CD4-positive, alpha-beta T cell treated with Interleukin-12 subunit alpha and Interleukin-12 subunit beta, for 1 hour (primary cell): ENCODE data around the gene B3GNT8.

ENCODE experiments used
- DNase-seq: peaks from one replicate; pipeline ENCODE4 v3.0.0-alpha.2; 2020

B3GNT8 gene, protein sequence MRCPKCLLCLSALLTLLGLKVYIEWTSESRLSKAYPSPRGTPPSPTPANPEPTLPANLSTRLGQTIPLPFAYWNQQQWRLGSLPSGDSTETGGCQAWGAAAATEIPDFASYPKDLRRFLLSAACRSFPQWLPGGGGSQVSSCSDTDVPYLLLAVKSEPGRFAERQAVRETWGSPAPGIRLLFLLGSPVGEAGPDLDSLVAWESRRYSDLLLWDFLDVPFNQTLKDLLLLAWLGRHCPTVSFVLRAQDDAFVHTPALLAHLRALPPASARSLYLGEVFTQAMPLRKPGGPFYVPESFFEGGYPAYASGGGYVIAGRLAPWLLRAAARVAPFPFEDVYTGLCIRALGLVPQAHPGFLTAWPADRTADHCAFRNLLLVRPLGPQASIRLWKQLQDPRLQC

DNA sequence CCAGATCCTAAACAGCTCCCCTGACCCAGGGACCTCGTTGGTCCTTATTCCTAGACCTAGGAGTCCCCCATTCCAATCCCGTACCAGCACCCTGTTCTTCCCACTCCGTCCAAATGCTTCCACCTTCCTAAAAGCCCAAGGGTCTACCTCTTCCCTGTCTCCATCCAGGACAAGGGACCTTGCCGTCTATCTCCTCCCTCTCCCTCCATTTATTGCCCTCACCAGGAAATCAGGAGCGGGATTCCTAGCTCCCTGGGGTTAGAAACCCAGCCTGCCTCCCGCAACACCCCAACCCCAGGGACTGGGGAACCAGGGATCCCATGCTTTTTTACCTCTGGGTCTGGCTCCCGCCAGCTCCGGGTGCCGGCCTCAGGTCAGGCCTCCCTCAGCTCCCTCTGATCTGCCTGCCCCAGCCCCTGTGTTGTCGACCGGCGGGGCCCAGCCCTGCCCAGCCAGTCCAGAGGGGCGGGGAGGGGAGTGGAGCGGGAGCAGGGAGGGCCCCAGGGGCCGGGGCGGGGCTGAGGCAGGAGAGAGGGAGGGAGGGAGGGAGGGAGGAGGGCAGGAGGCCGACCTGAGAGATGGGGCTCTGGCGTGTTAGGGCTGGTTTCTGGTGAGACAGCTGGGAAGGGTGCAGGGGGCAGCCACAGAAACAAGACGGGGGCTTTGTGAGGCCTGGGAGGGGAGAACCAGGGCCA is at the start of gene B3GNT8:
Gene B3GNT8 (minus strand): TSS at position 423 of the 695 bp plus-strand sequence. CDS start 596 bp downstream, outside the sequence.
- peak; percentile 48 for DNase-seq

DNA sequence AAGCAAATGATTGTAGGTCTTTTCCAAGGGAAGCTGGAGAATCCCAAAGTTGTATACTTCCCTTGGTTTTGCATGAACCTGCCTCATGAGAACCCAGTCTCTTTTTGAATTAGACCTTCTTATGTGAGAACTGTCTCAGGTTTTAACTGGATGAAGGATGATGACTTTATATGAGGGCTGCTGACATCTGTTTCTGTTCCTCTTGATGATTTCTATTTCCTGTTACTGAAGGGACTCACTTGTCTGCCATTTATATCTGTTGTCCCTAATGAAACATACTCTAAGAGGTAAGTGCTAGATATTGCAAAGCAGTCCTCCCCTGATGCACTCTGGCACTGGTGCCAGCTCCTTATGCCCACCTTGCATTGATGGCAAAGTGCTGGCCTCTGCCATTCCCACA is 49.4 kb upstream of the B3GNT8 start:
- no peak for DNase-seq

DNA sequence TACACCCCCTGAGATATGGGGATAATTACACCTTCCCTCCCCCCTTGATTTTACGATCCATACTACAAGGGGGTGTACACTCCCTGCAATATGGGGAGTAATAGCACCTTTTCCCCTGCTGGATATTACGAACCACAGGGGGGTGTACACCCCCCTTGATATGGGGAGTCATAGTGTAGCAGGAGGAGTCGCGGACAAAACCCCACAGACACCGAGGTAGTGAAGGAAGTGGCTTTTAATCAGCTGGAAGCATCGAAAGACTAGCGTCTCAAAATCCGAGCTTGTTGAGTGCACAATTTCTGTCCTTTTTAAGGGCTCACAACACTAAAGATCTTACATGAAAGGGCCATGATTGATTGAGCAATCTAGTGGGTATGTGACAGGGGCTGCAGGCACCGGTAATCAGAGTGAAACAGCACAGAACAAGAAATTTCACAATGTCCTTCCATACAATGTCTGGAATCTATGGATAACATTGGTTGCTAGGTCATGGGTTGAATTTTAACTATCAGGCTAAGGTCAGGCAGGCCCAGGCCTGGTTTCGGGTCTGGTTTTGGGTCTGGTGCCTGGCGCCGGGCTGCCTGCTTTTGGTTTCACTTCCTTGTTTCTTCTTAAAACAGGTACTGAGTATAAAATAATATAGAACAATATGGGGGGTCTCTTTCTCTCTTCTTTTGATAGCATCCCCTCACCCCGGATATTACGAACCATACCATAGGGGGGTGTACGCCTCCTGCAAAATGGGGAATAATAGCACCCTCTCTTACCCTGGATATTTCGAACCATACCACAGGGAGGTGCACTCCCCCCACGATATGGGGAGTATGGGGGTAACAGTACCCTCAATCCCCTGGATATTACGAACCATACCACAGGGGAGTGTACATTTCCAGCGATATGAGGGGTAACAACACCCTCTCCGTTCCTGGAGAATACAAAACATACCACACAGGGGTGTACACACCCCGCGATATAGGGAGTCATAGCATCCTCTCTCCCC is 36.4 kb upstream of the B3GNT8 start:
- DNase-seq = peak; percentile 27

DNA sequence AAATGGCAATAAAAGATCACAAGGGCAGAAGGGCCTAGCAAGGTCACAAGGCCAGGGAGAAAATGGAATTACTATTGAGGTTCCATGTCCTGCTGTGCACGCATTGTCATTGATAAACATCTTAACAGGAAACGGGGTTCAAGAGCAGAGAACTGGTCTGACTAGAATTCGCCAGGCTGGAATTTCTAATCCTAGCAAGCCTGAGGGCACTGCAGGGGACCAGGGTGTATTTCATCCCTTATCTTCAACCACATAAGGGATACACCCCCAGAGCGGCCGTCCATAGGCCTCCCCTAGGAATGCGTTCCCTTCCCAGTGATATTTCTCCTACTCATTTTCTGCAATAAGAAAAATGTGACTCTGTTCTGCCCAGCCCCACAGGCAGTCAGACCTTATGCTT is 35.3 kb upstream of the B3GNT8 start:
- DNase-seq = no peak

DNA sequence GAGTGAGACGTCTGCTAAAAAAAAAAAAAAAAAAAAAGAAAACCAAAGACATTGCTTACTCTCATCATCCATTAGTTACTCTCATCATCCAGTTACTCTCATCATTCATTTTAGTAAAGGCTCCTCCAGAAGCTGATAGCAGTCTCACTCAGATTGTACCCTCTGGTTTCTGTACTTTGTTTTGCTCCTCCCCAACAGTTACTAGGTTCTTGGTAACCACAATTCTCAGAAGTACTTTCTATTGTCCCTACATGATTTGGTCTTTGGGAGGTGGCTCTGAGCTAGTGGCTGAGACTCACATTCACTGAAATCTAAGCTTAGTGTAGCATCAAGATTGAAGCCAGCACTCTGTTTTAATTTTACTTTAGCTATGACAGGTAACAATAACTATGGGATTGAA is 30.1 kb upstream of the B3GNT8 start:
- DNase-seq = peak; percentile 42

DNA sequence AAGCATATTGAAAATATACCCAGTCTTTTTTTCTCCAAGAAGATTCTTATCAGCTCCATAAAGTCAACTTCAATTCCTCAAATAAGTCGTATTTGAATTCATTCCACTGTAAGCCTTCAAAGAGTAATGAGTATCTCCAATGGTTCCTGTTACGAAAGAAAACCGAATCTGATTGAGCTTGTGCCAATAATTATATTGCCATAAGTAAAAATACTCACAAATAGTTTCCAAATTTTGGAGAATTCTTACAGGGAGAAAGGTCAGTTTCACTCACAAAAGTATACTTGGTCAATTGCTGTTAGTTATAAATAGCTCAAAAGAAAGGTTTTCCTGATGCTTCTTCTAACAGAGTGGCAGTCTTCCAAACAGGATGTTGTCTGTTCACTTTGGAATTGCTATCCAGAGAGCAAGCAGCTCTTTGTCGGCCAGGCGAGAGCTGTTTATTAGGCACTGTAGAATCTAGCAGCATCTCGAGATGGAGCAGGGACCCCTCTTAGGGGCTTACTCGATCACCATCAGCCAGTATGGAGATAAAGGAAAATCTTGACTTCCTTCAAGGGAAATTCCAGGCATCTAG is 29.3 kb upstream of the B3GNT8 start:
- no peak for DNase-seq

DNA sequence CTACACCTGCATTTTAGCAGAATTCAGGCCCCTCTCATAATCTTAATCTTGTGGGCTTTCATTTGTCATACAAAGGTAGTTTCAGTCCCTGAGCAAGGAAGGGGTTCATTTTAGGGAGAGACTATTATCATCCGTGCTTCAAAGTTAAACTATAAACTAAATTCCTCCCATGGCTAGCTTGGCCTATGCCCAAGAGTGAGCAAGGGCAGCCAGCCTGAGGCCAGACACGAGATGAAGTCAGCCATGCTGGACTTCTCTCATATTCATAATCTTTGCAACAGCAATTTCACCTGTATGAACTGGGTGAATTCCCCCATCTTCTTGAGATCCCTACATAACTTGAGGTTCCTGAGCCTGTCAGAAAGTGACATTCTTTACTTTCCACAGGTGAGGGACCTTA is 28.8 kb upstream of the B3GNT8 start:
- DNase-seq = no peak

DNA sequence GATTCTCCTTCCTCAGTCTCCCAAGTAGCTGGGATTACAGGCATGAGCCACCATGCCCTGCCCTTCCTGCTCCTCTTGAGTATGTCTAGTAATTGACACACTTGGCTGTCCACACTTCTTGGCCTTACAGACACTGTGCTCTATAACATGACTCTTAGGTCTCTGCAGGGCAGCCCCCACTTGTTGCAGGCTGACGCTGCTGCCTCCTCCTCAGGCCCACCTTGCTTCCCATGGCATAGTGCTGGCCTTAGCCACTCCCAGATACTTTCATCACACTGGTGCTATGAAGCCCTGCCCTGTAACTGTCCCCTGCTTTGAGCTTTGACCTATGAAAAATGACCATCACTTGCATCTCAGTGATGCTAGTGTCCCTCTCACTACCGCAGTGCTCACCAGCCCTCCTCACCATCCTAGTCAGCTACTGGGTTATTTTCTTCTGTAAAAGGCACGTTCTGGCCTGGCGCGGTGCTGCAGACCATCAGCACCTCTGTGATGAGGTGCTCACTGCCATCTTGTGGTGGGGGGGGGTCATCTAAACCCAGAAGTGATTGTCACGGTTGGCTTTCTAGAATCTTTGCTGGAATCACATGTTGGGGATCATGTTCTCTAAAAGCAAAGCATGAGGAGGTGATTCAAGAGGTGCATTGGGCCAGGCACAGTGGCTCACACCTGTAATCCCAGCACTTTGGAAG is 25.6 kb upstream of the B3GNT8 start:
- no peak for DNase-seq

DNA sequence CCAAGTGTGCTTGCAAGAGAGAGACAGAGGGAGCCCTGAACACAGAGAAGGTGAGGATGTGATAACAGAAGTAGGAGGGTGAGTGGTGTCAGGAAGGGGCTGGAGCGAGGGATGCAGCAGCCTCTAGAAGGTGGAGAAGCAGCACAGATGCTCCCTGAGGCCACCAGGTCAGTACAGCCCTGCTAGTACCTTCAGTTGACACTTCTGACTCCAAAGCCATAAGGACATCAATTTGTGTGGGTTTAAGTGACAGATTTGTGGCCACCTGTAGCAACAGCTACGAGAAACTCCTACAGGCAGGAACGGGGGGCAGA is 22.6 kb upstream of the B3GNT8 start:
- no peak for DNase-seq

DNA sequence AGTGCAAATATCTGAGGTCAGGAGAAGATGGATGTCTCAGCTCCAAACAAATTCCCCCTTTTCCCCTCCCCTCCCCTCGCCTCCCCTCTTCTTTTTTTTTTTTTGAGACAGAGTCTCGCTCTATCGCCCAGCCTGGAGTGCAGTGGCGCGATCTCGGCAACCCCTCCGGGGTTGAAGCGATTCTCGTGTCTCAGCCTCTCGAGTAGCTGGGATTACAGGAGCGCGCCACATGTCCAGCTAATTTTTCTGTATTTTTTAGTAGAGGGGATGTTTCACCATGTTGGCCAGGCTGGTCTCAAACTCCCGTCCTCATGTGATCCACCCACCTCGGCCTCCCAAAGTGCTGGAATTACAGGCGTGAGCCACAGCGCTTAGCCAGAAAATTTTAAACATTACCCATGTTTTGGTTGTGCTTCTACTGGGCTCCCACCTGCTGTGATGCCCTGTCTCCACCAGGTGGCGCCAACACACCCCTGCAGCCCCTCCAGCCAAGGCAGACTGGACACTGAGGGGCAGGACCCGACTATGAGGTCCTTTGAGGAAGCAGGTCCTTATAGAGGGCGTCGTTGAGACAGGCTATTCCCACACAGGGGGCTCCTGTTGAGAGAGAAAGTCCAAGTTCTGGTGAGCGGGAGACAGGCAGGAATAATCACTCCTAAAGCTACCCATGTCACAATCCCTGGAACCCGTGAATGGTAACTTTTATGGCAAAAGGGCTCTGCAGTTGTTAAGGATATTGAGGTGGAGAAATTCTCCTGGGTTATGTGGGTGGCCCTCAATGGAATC is 22.1 kb upstream of the B3GNT8 start:
- peak; percentile 75 for DNase-seq

DNA sequence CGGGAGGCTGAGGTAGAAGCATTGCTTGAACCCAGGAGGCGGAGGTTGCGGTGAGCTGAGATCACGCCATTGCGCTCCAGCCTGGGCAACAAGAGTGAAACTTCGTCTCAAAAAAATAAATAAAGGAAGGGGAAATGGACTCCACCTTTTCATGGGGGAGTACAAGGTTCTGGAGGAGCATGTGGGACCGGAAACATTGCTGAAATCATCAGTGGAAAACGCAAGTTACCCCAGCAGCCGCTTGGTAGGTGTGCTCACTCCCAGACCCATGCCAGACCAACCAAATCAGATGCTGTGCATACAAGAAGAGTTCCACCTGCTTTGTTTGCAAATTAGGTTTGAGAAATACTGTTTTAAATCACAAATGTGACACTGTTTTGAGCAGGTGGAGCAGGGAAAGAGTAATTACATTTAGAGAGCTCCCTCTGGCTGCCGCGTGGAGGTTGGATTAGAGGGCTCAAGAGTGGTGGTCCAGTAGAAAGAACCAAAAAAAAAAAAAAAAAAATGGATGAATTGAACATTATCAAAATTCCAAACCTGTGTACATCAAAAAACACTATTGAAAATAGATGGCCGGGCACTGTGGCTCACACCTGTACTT is 20.7 kb upstream of the B3GNT8 start:
- no peak for DNase-seq

DNA sequence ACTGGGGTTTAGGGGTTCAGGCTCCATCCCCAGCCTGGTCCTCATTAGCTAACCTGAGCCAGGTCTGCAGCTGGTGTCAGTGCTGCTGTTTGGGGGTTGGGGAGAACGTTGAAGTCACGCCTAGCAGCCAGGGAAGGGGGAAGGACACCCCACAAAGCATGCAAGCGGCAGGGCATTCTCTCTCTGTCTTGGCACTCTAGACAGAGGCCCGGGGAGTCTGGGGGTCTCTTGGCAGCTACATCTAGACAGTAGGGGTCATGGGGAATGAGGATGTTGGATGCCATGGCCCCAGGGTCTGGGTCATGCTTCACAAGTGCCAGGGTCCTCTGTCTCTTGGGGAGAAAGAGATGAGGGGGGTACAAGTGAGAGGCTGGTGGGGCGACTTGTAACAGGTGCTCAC is 18.4 kb upstream of the B3GNT8 start:
- no peak for DNase-seq

DNA sequence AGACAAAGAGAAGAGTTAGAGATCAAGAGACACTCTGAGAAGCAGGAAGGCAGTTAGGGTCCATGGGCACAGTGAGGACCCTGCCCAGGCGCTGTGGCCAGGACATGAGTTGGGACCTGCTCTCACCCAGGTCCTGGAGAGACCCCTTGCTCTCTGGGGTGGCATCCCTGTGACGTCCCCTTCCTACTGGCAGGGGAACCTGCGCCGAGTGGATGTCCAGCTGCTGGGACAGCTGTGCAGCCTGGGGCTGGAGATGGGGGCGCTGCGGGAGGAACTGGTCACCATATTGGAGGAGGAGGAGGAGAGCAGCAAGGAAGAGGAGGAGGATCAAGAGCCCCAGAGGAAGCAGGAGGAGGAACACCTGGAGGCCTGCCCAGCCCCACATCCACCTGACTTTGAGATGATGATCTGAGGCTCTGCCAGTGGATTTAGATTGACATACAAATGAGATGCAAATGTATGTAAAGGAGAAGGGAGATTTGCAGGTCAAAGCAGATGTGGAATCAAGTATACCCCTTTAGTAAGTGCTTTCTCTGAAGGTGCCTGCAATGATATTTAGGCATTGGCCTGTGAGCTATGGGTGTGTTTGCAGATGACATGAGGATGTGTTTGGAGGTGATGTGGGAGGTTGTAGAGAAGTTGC is 16.8 kb upstream of the B3GNT8 start:
- DNase-seq = no peak

DNA sequence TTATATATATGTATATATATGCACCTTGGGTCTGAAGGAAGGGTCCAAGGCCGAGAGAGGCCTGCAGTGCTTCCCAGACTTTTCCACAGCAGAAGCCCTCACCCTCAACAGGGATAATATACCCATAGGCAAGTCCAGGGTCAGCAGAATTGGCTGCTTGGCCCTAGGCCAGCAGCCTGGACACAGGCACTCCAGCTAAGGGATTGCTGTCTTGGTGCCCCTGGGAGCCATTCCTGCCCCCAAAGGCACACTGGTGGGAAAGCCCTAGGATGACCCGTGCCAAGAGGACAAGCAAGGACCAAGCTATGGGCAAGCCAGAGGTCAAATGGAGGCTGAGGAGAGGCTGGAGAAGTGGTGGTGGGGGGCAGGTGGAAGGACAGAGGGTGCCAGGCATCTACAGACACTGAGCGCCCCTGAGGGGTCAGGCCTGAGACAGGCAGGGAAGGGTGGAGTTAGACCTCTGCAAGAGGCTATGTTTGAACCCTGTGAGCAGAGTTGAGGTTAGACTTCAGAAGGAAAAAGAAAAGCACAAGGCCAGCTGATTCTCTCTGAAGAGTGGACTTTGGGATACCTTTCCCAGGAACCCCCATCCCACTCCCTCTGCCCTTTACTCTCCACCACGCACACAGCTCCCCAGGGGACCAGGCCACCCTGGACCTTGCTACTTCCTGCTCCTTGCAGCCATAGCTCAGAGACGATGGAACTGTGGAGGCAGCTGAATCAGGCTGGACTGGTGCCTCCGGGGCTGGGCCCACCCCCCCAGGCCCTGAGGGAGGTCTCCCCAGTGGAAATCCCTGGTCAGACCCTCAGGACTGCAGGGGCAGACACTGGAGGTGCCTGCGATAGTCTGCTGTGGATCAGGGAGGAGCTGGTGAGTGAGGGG is 15.5 kb upstream of the B3GNT8 start, which contains the start of gene ERICH4:
Gene ERICH4 (plus strand): TSS at position 684 of the 883 bp plus-strand sequence. CDS start 14 bp downstream, at position 698.
- DNase-seq = no peak

DNA sequence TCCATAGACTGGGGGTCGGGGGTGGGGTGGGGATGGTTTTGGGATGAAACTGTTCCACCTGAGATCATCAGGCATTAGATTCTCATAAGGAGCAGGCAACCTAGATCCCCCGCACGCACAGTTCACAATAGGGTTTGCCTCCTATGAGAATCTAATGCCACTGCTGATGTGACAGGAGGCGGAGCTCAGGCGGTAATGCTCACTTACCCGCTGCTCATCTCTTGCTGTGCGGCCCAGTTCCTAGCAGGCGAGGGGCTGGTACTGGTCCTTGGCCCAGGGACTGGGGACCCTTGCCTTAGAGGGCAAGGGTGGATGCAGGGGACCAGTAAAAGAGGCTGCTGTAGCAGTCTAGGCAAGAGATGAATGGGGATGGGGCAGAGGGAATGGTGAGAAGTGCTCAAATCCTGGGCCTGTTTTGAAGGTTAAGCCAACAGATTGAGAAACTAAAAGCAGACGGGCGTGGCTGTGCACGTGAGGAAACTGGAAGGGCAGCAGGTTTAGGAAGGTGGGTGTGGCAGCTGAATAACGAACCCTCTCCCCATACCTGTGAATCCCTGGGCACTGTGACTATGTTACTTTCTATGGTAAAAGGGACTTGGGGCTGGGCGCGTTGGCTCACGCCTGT is 14.3 kb upstream of the B3GNT8 start:
- no peak for DNase-seq

DNA sequence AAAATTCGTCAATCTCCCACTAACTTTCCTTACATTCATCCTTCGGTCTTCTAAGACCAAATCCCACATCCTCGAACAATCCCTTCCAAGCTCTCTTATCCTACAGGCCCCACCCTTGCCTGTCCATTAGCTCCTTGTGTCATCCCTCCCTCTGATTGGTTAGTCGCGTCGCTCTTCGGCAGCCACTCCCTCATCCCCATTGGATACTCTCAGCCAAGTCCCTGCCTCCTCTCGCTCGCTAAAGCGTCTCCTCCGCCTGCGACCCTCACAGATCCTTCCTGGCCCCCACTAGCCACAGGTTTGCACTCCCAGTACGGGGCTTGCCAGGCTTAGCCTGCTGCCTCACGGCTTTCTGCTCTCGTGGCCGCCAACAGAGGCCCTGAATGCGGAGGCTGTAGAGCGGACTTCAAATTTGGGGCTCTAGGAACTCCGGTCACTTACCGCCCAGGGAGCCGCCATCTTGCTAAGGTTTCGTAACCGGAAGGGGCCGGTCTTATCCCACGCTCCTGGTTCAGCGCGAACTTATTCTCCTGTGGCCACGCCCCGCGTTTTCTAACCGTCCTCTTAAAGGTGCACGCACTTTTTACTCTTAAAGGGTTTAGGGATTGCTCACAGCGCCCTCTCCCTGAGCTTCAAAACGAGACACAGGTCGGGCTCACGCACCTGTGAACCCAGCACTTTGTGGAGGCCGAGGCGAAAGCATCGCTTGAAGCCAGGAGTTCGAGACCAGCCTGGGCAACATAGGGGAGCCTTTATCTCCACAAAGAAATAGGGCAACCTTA is 12.5 kb upstream of the B3GNT8 start, which contains the start of gene DMAC2:
Gene DMAC2 (minus strand): TSS at position 472 of the 782 bp plus-strand sequence. CDS start 13 bp downstream, at position 459.
- DNase-seq = peak; percentile 94

DNA sequence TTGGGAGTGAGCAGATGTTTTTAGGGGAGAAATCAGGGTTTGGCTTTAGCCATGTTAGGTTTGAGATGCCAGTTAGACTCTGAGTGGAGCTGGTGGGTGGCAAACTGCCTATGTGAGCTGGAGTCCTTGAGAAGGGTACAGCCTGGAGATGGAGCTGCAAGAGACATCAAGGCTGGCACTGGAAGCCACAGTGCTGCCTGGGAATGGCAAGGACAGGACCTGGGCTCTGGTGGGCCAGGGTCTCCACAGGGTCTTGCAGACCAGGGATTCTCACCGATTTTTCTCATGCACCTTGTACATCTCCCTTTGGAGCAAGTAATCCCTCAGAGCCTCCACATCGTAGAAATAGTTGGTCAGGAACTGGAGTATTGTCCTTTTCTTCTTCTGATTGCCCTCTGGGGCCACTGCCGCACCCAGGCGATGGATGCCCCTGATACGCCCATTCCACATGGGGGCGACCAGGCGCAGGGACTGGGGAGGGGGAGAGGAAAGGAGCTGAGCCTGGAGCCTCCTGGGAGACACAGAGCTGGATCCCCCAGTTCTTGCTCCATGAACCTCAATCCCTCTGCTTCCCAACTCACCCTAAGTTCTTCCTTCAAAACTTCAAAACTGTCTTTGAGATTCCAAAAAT is 10.9 kb upstream of the B3GNT8 start:
- no peak for DNase-seq

DNA sequence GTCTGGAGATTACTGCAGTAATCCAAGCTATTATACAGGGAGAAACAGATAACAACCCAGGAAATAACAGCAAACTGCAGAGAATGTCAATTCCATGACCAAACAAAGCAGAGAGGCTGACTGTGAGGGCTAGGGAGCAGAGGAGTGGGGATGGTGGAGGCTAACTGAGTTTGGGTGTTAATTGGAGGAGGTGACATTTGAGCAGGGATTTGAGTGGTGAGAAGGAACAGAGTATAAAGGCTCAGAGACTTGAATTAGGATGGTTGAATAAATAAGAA is 9.4 kb upstream of the B3GNT8 start:
- DNase-seq = no peak
